MM.1S (cell line): Measurements from ENCODE around the gene BRD3.
"Not testable (repeated sequence)": the region's sequence is repeated elsewhere in the genome, so short reads cannot be mapped to it uniquely, and the experiment has no call there.

Experiments
- DNase-seq: peaks from one replicate; pipeline ENCODE4 v3.0.0-alpha.2; 2015
- H2AFZ ChIP-seq: fragments of 300-600 bp; sonication (generic); 2 replicates; pipeline ENCODE4 v1.6.0; 2016; ENCODE audit warnings: antibody characterized with exemption, low read length
- H3F3A ChIP-seq: fragments of 300-600 bp; sonication (generic); 2 replicates; pipeline ENCODE4 v1.6.1; 2016; ENCODE audit warnings: mild to moderate bottlenecking, antibody characterized with exemption, low read length, moderate library complexity, mixed read lengths; ENCODE audit not compliant: insufficient read depth
- H3K27ac ChIP-seq: fragments of 300-600 bp; sonication (generic); 2 replicates; pipeline ENCODE4 v1.5.1; 2016; ENCODE audit warnings: mild to moderate bottlenecking, low read length
- H3K27me3 ChIP-seq: fragments of 300-600 bp; sonication (generic); replicated peaks from 2 replicates; pipeline ENCODE4 v1.6.0; 2016; ENCODE audit warnings: low read length; ENCODE audit not compliant: insufficient read depth
- H3K36me3 ChIP-seq: fragments of 300-600 bp; sonication (generic); replicated peaks from 2 replicates; pipeline ENCODE4 v1.6.1; 2016; ENCODE audit warnings: mild to moderate bottlenecking, low read length, mixed read lengths; ENCODE audit not compliant: insufficient read depth
- H3K4me1 ChIP-seq: fragments of 300-600 bp; sonication (generic); 2 replicates; pipeline ENCODE4 v1.6.1; 2016; ENCODE audit warnings: low read length, mixed read lengths
- H3K4me2 ChIP-seq: fragments of 300-600 bp; sonication (generic); 2 replicates; pipeline ENCODE4 v1.6.0; 2016; ENCODE audit warnings: low read depth, low read length
- H3K4me3 ChIP-seq: fragments of 300-600 bp; sonication (generic); 2 replicates; pipeline ENCODE4 v1.5.1; 2016; ENCODE audit warnings: low read length, mixed read lengths
- H3K79me2 ChIP-seq: fragments of 300-600 bp; sonication (generic); 2 replicates; pipeline ENCODE4 v1.6.1; 2016; ENCODE audit warnings: mixed run types, low read length, mixed read lengths
- H3K9ac ChIP-seq: fragments of 300-600 bp; sonication (generic); 2 replicates; pipeline ENCODE4 v1.6.1; 2016; ENCODE audit warnings: low read length, mixed read lengths
- H3K9me2 ChIP-seq: fragments of 300-600 bp; sonication (generic); replicated peaks from 2 replicates; pipeline ENCODE4 v1.6.1; 2016; ENCODE audit warnings: mild to moderate bottlenecking, low read length, mixed read lengths; ENCODE audit not compliant: insufficient read depth
- H3K9me3 ChIP-seq: fragments of 300-600 bp; sonication (generic); replicated peaks from 2 replicates; pipeline ENCODE4 v1.6.1; 2016; ENCODE audit warnings: mild to moderate bottlenecking, low read length, mixed read lengths; ENCODE audit not compliant: insufficient read depth
- H4K20me1 ChIP-seq: fragments of 300-600 bp; sonication (generic); 2 replicates; pipeline ENCODE4 v1.6.1; 2016; ENCODE audit warnings: mild to moderate bottlenecking, low read length, moderate library complexity, mixed read lengths; ENCODE audit not compliant: insufficient read depth
- EZH2 ChIP-seq: fragments of 300-600 bp; sonication (generic); optimal IDR thresholded peaks from 2 replicates; pipeline ENCODE3; 2017; ENCODE audit warnings: low read depth, mild to moderate bottlenecking, antibody characterized with exemption, low read length, mixed read lengths
- EZH2phosphoT487 ChIP-seq: fragments of 300-600 bp; sonication (generic); IDR thresholded peaks from 2 replicates; pipeline ENCODE4 v1.6.1; 2018; ENCODE audit warnings: antibody characterized with exemption, low read length
- TF ChIP-seq, protein P1 (sequence below): fragments of 300-600 bp; sonication (generic); IDR thresholded peaks from 2 replicates; pipeline ENCODE4 v1.5.1; 2016; ENCODE audit warnings: antibody characterized with exemption, low read length, mixed read lengths

BRD3 gene

DNA sequence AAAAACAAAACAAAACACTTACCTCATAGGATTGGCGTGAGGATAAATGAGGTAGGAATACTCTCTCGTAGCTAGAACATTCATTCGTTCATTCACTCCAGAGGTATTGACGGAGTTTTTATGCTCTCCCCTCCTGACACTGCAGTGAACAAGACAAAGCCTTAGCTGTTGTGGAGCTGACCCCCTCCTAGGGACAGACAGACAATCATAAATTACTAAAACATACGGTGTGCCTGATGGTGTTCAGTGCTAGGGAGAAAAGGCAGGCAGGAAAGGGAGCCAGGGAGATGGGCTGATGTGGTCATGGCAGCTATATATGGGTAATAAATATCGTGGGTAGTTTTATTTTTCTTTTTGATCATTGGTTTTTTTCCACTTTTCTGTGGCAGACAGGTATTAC, 5.7 kb upstream of the BRD3 start:
- no peaks in the 10 kb centered on the region for H3K9me3 ChIP-seq
- DNase-seq: no peak

DNA sequence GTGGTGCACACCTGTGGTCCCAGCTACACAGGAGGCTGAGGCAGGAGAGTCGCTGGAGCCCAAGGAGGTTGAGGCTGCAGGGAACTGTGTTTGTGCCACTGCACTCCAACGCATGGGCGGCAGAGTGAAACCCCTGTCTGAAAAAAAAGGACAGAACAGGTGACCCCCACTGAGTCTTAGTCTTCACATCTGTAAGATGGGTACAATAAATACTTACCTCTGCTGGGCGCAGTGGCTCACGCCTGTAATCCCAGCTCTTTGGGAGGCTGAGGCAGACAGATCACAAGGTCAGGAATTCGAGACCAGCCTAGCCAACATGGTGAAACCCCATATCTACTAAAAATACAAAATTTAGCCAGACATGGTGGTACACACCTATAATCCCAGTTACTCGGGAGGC, 4.9 kb upstream of the BRD3 start:
- H3K27ac ChIP-seq, H3K4me3 ChIP-seq, H4K20me1 ChIP-seq, H3K9me2 ChIP-seq, H2AFZ ChIP-seq, H3K36me3 ChIP-seq, H3K9me3 ChIP-seq, H3K9ac ChIP-seq, H3K79me2 ChIP-seq, H3K4me2 ChIP-seq, H3K4me1 ChIP-seq, DNase-seq, H3F3A ChIP-seq: not testable (repeated sequence)
- H3K27me3 ChIP-seq: peaks cover 72% of the 10 kb centered on the region

More for the DNA sequence above, 5.7 kb upstream of the BRD3 start:
- Histone ChIP-seq H3K9ac (no peak overlapping the region), H2AFZ (no peak overlapping the region), H3K4me1 (no peaks in the 10 kb centered on the region), H3K27me3 (peaks cover 80% of the 10 kb centered on the region), H3K9me2 (no peaks in the 10 kb centered on the region), H3K36me3 (no peaks in the 10 kb centered on the region), H3K79me2 (no peaks in the 10 kb centered on the region), H3K27ac (no peak overlapping the region), H3F3A (no peaks in the 10 kb centered on the region), H4K20me1 (no peaks in the 10 kb centered on the region), H3K4me3 (no peak overlapping the region), H3K4me2 (no peak overlapping the region)
- TF ChIP-seq EZH2 (no peak), EZH2phosphoT487 (no peak)
- TF ChIP-seq, protein P1, sequence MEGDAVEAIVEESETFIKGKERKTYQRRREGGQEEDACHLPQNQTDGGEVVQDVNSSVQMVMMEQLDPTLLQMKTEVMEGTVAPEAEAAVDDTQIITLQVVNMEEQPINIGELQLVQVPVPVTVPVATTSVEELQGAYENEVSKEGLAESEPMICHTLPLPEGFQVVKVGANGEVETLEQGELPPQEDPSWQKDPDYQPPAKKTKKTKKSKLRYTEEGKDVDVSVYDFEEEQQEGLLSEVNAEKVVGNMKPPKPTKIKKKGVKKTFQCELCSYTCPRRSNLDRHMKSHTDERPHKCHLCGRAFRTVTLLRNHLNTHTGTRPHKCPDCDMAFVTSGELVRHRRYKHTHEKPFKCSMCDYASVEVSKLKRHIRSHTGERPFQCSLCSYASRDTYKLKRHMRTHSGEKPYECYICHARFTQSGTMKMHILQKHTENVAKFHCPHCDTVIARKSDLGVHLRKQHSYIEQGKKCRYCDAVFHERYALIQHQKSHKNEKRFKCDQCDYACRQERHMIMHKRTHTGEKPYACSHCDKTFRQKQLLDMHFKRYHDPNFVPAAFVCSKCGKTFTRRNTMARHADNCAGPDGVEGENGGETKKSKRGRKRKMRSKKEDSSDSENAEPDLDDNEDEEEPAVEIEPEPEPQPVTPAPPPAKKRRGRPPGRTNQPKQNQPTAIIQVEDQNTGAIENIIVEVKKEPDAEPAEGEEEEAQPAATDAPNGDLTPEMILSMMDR: no peak

DNA sequence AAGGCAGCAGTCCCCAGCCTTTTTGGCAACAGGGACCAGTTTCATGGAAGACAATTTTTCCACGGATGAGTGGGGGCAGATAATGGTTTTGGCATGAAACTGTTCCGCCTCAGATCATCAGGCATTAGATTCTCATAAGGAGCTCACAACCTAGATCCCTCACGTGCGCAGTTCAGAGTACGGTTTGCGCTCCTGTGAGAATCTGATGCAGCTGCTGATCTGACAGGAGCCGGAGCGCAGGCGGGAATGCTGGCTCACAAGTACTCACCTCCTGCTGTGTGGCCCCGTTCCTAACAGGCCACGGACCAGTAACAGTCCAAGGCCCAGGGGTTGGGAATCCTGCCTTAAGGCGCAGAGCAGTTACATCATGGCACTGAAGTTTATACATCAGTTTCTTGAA, 3.3 kb upstream of the BRD3 start:
- Histone ChIP-seq H3K36me3 (no peaks in the 10 kb centered on the region), H3K27me3 (peaks cover 59% of the 10 kb centered on the region), H3K4me1 (peaks cover 6% of the 10 kb centered on the region; the same call in 1 of the 2 replicates), H3K27ac (no peak overlapping the region), H3F3A (no peaks in the 10 kb centered on the region), H3K4me3 (no peak overlapping the region), H3K4me2 (no peak overlapping the region), H3K9ac (no peak overlapping the region), H3K9me2 (no peaks in the 10 kb centered on the region), H4K20me1 (no peaks in the 10 kb centered on the region), H3K9me3 (no peaks in the 10 kb centered on the region), H2AFZ (no peak overlapping the region), H3K79me2 (peaks cover 8% of the 10 kb centered on the region)
- TF ChIP-seq EZH2phosphoT487: no peak
- no peak for TF ChIP-seq EZH2
- TF ChIP-seq, protein P1: no peak
- no peak for DNase-seq

DNA sequence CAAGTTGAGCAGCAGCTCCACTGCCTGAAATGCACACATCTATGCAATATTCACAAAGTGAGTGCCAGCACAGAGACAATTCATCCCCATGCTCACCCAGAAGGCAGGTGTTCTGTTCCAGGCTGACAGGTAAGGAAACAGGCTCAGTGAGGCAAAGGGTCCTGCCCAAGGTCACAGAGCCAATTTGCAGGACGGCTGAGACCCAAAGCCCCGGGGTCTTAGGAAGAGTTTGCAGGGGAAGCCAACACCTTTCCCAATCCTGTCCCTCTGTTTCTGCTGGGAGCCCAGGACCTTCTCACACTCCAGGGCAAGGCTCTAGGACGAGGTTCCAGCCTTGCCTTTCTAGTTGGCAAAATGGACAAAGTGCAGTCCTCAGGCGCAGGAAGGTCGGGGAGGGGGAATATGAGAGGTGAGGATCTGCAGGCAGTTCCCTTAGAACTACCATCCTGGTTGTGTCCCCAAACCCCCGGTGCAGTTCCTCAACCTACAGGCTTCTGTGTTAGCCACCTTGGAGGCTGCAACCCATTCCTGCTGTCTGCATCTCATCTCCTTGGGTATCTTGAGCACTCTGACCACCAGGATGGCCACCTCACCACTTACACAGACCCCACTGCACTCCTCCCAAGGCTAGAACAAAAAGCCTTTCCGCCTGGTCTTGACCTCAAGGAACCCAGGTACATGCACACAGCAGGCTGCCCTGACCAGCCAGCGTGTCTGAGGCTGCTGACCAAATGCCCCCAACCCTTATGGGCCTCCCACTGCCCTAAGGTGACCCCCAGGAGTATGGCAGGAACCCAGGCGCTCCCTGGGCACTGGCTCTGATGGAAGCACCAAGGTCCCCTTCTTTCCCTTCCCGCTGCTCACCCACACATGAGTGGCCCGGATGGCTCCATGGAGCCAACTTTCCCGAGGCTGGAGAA, 1.9 kb upstream of the BRD3 start:
- Histone ChIP-seq H3K4me1 (peaks cover 6% of the 10 kb centered on the region; the same call in 1 of the 2 replicates), H3K9me2 (no peaks in the 10 kb centered on the region), H4K20me1 (no peaks in the 10 kb centered on the region), H3K36me3 (no peaks in the 10 kb centered on the region), H2AFZ (no peak overlapping the region), H3K9me3 (no peaks in the 10 kb centered on the region), H3F3A (no peaks in the 10 kb centered on the region), H3K27me3 (peaks cover 56% of the 10 kb centered on the region), H3K27ac (no peak overlapping the region), H3K4me3 (no peak overlapping the region), H3K79me2 (peaks cover 17% of the 10 kb centered on the region), H3K9ac (no peak overlapping the region), H3K4me2 (no peak overlapping the region)
- TF ChIP-seq EZH2 (no peak), EZH2phosphoT487 (no peak)
- TF ChIP-seq, protein P1: no peak
- no peak for DNase-seq
